Breast epithelium (tissue), 4 donors: ENCODE data around the gene ZNF563. TPM values are rescaled to one million over a fixed set of nuclear protein-coding genes. Genes with fewer than 3 reads are reported as not detected.

Source experiments
- DNase-seq, 2 donors: peaks; one replicate each; pipeline ENCODE4 v3.0.0-alpha.2; 2019; ENCODE audit warnings: low spot score in 2 of 2
- H3K27ac ChIP-seq, 2 donors: fragments of 200-600 bp; sonication (generic) in 1 of 2; one replicate each; pipeline ENCODE4 v1.5.1; 2016 to 2019; ENCODE audit warnings: mild to moderate bottlenecking in 1 of 2
- H3K27me3 ChIP-seq, 2 donors: fragments of 200-600 bp; sonication (generic) in 1 of 2; one replicate each; pipeline versions ENCODE4 v1.5.1 to v1.6.0; 2017 to 2019; ENCODE audit warnings: control low read depth in 1 of 2, mild to moderate bottlenecking in 1 of 2
- H3K36me3 ChIP-seq: fragments of 200-600 bp; one replicate; pipeline ENCODE4 v1.5.1; 2019
- H3K4me1 ChIP-seq, 2 donors: fragments of 200-600 bp; sonication (generic); one replicate each; pipeline ENCODE4 v1.5.1; 2016 to 2019; ENCODE audit warnings: control low read depth in 1 of 2
- H3K4me3 ChIP-seq, 3 donors: fragments of 200-600 bp; sonication (generic); 1 replicate in 2 of 3; 2 replicates in 1 of 3; pipeline ENCODE4 v1.5.1; 2016 to 2019; ENCODE audit warnings: mild to moderate bottlenecking in 3 of 3, moderate library complexity in 2 of 3
- H3K9me3 ChIP-seq, 2 donors: fragments of 200-600 bp; sonication (generic) in 1 of 2; one replicate each; pipeline ENCODE4 v1.5.1; 2016 to 2019; ENCODE audit warnings: control low read depth in 1 of 2
- POLR2A ChIP-seq: fragments of 450-650 bp; IDR thresholded peaks from one replicate; pipeline ENCODE4 v1.6.1; 2016; ENCODE audit warnings: antibody characterized with exemption, mild to moderate bottlenecking, moderate library complexity
- POLR2AphosphoS5 ChIP-seq, 3 donors: sonication (generic); formaldehyde crosslinking; IDR thresholded peaks; one replicate each; pipeline ENCODE4 v1.6.1; 2017; ENCODE audit warnings: antibody characterized with exemption in 3 of 3
- intact Hi-C: fragments of 100-400 bp; cut with DNase I; formaldehyde crosslinking; loops from one replicate; pipeline ENCODE4 v1.15.1; 2023; ENCODE audit warnings: low total_unique reads
- total RNA-seq, 3 donors: library from RNA; depleted of rRNA; stranded (reverse); fragments of >200 nt; gene quantifications; one replicate each; pipeline ENCODE4 v1.1.0, GENCODE V29; 2016
- TF ChIP-seq, protein P1 (sequence below), 3 donors: fragments of 450-650 bp; IDR thresholded peaks; one replicate each; pipeline ENCODE4 v1.5.1; 2016 to 2017; ENCODE audit warnings: antibody characterized with exemption in 3 of 3, mild to moderate bottlenecking in 3 of 3, moderate library complexity in 3 of 3

ZNF563 gene
- total RNA-seq, 3 donors from 2014 or later: 2.6 to 7.5 (median 5.2) TPM

DNA sequence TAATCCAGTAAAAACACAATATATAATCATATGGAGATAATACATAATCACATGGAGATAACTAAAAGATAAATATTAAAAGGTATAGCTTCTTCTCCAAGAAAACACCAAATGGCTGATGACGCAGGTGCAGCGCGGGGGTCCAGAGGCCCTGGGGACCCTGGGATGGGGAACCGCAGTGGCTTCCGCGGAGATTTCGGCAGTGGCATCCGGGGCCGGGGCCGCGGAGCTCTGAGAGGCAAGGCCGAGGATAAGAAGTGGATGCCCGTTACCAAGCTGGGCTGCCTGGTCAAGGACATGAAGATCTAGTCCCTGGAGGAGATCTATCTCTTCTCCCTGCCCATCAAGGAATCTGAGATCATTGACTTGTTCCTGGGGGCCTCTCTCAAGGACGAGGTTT, 49.2 kb downstream of the ZNF563 start:
- no peaks in the 10 kb centered on the region for H3K4me1 ChIP-seq
- no peaks in the 10 kb centered on the region for H3K36me3 ChIP-seq
- TF ChIP-seq POLR2AphosphoS5 (IDR thresholded peaks at IDR 0.05) (no peak), POLR2A (no peak)
- TF ChIP-seq, protein P1, sequence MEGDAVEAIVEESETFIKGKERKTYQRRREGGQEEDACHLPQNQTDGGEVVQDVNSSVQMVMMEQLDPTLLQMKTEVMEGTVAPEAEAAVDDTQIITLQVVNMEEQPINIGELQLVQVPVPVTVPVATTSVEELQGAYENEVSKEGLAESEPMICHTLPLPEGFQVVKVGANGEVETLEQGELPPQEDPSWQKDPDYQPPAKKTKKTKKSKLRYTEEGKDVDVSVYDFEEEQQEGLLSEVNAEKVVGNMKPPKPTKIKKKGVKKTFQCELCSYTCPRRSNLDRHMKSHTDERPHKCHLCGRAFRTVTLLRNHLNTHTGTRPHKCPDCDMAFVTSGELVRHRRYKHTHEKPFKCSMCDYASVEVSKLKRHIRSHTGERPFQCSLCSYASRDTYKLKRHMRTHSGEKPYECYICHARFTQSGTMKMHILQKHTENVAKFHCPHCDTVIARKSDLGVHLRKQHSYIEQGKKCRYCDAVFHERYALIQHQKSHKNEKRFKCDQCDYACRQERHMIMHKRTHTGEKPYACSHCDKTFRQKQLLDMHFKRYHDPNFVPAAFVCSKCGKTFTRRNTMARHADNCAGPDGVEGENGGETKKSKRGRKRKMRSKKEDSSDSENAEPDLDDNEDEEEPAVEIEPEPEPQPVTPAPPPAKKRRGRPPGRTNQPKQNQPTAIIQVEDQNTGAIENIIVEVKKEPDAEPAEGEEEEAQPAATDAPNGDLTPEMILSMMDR (IDR thresholded peaks at IDR 0.05): no peak
- intact Hi-C loops: no loop called here
- no peak overlapping the region for H3K27ac ChIP-seq
- no peaks in the 10 kb centered on the region for H3K27me3 ChIP-seq
- peaks cover 5 to 11% of the 10 kb centered on the region in 2 donors for H3K9me3 ChIP-seq
- no peak overlapping the region for H3K4me3 ChIP-seq
- no peak for DNase-seq

DNA sequence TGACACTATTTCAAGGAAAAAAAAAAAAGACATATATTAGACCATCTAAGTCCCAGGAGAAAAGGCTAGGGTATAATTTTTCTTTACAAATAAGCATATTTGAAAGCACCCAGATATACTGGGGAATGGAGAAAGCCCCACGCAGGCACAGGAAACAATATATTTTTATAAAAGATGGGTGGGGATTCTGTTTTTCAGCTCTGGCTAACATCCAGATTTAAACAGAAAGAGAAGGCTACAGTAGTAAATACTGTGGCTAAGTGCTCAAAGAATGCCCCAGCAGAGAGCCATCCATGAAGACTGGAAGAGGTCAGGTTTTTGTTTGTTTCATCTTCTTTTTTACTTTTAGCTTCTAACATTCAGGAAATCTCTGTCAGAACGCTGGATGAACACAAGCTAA, 54.7 kb downstream of the ZNF563 start:
- Histone ChIP-seq H3K36me3 (no peaks in the 10 kb centered on the region), H3K27me3 (no peaks in the 10 kb centered on the region), H3K9me3 (peaks cover 53 to 61% of the 10 kb centered on the region in 2 donors), H3K27ac (no peak overlapping the region), H3K4me3 (no peak overlapping the region), H3K4me1 (no peaks in the 10 kb centered on the region)
- DNase-seq: no peak
- intact Hi-C loops: no loop called here
- no peak for TF ChIP-seq POLR2A
- TF ChIP-seq, protein P1 (IDR thresholded peaks at IDR 0.05): no peak
- TF ChIP-seq POLR2AphosphoS5 (IDR thresholded peaks at IDR 0.05): no peak

DNA sequence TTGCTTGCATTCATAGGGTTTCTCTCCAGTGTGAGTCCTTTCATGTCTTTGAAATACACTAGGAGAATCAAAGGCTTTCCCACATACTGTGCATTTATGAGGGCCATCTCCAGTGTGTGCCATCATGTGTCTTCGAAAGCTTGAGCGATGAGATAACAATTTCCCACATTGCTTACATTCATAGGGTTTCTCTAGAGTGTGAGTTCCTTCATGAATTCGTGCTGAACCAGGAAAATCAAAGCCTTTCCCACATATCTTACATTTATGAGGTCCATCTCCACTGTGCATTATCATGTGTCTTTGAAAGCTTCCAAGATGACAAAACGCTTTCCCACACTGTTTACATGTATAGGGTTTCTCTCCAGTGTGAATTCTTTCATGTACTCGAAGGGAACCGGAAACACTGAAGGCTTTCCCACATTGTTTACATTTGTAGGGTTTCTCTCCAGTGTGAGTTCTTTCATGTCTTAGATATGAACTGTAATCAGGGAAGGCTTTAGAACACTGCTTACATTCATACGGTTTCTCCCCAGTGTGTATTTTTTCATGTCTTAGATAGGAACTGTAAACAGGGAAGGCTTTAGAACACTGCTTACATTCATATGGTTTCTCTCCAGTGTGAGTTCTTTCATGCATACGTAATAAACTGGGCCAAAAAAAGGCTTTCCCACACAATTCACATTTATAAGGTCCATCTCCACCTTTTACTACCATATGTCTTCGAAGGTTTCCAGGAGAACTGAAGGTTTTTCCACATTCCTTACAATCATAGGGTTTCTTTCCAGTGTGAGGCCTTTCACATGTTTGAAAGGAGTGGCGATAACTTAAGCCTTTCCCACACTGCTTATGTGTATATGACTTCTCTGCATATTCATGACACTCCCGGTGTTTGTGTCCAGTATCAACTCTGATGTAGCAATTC, 60.2 kb downstream of the ZNF563 start:
- no peaks in the 10 kb centered on the region for H3K4me1 ChIP-seq
- H3K36me3 ChIP-seq: peaks cover 8% of the 10 kb centered on the region
- peaks cover 87 to 90% of the 10 kb centered on the region in 2 donors for H3K9me3 ChIP-seq
- no peak overlapping the region for H3K27ac ChIP-seq
- H3K4me3 ChIP-seq: no peak overlapping the region
- TF ChIP-seq POLR2A (no peak), POLR2AphosphoS5 (IDR thresholded peaks at IDR 0.05) (no peak)
- TF ChIP-seq, protein P1 (IDR thresholded peaks at IDR 0.05): no peak
- DNase-seq: no peak
- no peaks in the 10 kb centered on the region for H3K27me3 ChIP-seq
- intact Hi-C loops: no loop called here

DNA sequence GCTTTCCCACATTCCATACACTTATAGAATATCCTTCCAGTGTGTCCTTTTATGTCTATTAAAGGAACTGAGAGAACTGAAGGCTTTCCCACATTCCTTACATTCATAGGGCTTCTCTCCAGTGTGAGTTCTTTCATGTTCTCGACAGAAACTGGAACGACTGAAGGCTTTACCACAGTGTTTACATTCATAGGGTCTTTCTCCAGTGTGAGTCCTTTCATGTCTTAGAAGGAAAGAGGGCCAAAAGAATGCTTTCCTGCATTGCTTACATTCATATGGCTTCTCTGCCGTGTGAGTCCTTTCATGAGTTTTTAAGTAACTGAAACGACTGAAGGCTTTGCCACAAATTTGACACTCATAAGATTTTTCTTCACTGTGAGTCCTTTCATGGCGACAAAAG, 61.0 kb downstream of the ZNF563 start:
- Histone ChIP-seq H3K27ac (no peak overlapping the region), H3K9me3 (peaks cover 84 to 86% of the 10 kb centered on the region in 2 donors), H3K4me3 (no peak overlapping the region), H3K27me3 (no peaks in the 10 kb centered on the region), H3K4me1 (no peaks in the 10 kb centered on the region), H3K36me3 (peaks cover 8% of the 10 kb centered on the region)
- DNase-seq: no peak
- intact Hi-C loops: no loop called here
- TF ChIP-seq, protein P1 (IDR thresholded peaks at IDR 0.05): no peak
- no peak for TF ChIP-seq POLR2AphosphoS5 (IDR thresholded peaks at IDR 0.05)
- no peak for TF ChIP-seq POLR2A

DNA sequence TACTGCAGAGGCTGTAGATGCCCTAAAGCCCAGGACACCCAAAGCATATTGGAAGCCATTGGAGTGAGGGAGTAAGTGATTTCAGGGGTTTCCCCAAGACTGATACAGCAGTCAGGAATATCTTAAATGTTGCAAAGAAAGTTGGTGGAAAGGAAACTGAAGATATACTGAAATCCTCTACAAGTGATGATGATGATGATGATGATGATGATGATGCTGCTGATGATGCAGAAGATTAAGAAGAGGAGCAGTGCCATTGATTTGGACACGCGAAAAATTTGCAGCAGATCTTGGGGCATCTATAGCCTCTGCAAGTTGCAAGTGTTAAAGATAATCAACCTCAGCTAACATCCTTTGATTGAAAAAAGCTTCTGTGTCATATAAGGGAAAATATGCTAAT, 62.6 kb downstream of the ZNF563 start:
- intact Hi-C loops: no loop called here
- DNase-seq: no peak
- Histone ChIP-seq H3K9me3 (peaks cover 83 to 87% of the 10 kb centered on the region in 2 donors), H3K27me3 (no peaks in the 10 kb centered on the region), H3K4me3 (no peak overlapping the region), H3K27ac (no peak overlapping the region), H3K36me3 (peaks cover 8% of the 10 kb centered on the region), H3K4me1 (no peaks in the 10 kb centered on the region)
- TF ChIP-seq POLR2A: no peak
- TF ChIP-seq, protein P1 (IDR thresholded peaks at IDR 0.05): no peak
- TF ChIP-seq POLR2AphosphoS5 (IDR thresholded peaks at IDR 0.05): no peak
